Renal cortical epithelial cell (primary cell): ENCODE data around the gene TMEM107. TPM values are rescaled to one million over a fixed set of nuclear protein-coding genes. Genes with fewer than 3 reads are reported as not detected.
"Not testable (repeated sequence)": the region's sequence is repeated elsewhere in the genome, so short reads cannot be mapped to it uniquely, and the experiment has no call there.

Experiments
- DNase-seq: peaks from one replicate; pipeline ENCODE4 v3.0.0-alpha.2; 2011; ENCODE audit warnings: low read depth
- total RNA-seq: library from RNA; depleted of rRNA; stranded (reverse); fragments of >200 nt; gene quantifications from 2 replicates; pipeline ENCODE4 v1.2.3, GENCODE V29; 2014

The TMEM107 gene
- total RNA-seq, 1 donor from 2014 or later = 24.0 TPM

GRCh38 chr17:8189711-8190477 lies 13.7 kb upstream of the TMEM107 start, which contains the start of gene BORCS6:
Gene BORCS6, minus strand, starts transcription at chr17:8190180. Its CDS starts 40 bp downstream, at chr17:8190140.
- DNase-seq = peak; percentile 97

- DNase-seq = no peak
Measured at GRCh38 chr17:8189041-8189710, 13.0 kb upstream of the TMEM107 start.

- no peak for DNase-seq
Measured at GRCh38 chr17:8188263-8188839, 12.2 kb upstream of the TMEM107 start.

- peak; percentile 97 for DNase-seq
Measured at GRCh38 chr17:8187517-8188262, 11.5 kb upstream of the TMEM107 start.

DNA sequence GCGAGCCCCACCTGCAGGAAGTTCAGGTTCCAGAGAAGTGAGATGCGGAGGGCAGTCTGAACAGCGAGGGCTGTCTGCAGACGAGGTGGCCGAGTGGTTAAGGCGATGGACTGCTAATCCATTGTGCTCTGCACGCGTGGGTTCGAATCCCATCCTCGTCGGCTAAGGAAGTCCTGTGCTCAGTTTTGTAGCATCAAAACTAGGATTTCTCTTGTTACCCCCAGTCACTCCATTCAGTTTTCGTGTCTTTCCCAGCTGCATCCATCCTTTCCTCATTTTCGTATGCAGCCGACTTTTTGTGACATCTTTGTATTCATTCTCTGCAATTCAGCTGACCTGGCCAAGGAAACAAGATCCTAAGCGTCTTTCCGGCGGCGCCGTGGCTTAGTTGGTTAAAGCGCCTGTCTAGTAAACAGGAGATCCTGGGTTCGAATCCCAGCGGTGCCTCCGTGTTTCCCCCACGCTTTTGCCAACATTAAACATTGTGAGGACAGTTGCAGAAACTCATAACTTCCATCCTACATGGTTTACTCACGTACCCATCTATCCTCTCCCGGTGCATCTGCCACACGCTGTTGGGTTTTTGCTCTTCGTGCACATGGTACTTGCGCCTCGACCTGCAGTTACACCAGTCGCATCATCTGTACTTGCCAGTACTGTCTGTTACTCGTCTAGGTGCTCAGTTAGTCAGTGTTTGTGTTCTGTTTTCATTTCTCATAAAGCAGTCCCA lies 10.8 kb upstream of the TMEM107 start:
- DNase-seq = peak; percentile 90

DNA sequence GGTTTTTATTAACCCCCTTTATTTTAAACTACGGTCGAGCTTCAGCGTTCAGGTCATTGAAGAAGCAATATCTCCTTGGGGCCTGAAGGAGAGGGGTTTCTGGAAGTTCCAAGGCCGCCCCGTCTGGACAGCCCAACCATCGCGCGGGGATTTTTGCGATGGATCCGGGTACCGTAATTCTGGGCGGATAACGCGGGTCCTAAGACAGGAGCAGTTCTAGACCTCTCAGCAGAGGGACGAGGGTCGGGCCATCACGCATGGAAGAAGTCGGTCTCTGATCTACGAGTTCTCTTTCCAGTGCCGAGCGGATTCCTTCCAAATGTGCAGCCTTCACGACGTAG lies 10.2 kb upstream of the TMEM107 start:
- no peak for DNase-seq

DNA sequence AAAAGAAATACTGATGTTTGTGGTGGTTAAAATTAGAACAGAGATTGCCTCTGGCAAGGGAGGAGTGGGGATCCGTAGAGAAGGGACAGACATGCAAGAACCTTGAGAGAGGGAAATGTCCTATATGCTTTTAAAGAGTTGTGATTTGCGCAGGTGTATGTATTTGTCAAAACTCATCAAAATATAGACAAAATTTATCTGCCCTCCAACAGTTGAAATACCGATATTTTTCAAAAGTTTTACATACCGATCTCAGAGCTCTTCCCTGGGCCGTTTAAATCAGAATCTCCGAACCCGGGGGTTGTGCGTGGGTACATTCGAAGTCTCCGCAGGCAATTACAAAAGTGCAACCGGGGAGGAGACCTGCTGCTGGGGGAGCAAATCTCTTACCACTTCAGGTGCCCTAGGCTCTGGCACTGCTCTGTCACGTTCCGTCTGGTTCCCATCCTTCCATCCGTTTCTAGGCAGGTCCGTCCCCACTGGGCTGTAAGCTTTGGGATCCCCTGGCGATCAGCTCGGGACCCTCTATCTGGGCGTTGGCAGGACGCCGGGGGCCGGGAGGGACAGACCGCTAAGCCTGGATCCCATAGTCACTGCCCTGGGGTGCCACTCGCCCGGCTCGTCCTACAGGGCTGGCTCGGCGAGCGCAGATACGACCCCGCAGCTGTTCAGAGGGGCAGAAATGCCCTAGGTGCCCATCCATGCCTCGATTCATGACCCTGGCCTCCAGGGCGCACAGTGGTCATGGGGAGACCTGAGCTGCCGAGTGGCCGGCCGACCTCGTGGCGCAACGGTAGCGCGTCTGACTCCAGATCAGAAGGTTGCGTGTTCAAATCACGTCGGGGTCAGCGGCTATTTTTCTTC lies 9.6 kb upstream of the TMEM107 start:
- no peak for DNase-seq

DNA sequence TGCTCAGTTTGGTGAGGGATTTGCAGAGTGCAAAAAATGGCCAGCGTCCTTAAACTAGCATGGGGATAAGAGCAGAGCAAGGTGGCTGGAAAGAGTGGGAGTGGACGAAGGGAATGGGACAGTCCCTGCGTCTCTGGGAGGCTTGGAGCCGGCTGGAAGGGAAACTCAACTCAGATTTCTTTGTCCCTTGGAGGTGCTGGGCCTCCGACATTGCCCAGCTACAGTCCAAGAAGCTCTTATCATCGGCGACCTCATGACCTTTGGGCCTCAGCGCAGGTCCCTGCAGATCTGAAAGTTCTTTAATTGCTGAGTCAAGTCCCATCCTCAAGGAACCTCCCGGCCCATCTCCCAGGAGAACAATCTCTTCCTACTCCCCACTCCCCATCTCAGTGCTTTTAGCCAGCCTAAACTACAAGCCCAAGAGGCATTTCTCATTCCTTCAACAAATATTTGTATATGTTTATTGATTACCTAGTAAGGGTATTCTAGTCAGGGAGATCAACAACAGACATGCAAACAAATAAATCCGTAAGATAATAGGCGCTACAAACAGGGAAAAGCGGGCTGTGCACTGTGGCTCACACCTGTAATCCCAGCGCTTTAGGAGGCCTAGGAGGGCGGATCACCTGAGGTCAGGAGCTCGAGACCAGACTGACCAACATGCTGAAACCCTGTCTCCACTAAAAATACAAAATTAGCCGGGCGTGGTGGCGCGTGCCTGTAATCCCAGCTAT lies 985 bp upstream of the TMEM107 start:
- DNase-seq = no peak

DNA sequence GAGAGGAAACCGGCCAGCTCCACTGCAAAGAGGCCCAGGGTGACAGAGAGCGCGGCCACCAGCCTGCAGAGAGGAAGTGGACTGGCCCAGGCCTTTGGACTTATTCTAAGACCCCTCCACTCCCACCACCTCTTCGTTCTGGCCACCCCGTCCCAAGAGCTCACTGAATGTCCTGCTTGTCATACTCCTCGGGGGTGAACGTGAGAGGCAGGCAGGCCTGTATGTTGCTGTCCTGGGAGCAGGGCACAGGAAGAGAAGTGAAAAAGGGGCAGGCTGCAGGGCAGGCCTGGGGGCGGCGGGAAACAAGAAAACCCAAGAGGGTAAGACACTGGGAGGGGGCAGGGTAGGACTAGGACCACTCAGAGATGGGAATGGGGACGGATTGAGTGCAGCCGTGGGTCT lies 384 bp downstream of the TMEM107 start:
- no peak for DNase-seq

DNA sequence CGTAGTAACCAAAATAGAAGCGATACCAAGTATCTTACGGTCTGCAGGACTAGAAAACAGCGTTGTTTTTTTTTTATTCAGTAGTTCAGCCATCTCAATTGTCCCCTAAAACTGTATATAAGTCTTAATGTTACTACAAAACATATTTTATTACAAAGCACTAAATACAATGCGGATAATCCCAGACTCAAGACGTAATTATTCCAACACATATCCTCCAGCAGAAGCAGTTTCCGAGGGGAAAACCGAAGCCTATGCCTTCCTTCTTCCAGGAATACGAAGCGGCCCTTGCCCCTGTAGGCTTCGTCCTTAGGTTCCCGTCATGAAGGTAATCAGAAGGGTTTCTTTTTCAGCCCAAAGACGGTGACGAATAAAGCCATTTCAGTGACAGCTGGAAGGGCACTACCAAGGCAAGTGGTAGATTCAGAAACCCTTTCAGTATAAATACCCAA lies 2.3 kb downstream of the TMEM107 start:
- no peak for DNase-seq

DNA sequence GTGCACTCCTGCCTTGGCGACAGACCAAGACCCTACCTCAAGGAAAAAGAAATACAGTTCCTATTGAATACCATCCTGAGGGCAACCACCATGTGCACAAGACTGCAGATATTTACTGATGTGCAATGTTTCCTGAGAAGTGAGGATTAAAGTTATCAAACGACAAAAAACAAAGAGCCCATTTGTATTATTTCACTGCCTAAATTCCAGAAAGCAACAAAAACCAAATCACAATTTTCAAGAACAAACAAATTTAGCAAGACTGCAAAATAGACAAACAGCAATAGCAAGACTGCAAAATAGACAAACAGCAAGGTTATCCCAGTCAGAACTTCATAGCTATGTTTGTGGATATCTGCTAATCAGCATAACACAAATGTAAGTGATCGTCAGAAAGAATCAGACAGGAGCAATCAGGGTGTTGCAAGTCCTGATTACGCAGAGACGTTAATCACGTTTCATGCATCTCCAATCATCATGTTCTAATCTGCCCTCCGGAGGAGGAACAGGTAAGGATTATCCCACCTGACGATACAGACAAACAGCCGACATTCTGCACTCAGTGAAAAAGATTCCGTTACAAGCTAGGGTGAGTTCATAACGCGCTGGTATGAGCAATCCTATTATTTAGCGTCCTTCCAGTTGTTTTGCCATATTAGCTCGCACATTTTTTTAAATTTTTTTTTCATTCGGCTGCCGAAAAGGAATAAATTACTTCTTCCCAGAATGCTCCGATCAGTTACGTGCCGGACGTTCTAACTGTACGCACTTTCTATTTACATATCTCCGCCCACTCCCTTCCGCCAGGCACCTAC lies 2.9 kb downstream of the TMEM107 start:
- DNase-seq = peak; percentile 99

DNA sequence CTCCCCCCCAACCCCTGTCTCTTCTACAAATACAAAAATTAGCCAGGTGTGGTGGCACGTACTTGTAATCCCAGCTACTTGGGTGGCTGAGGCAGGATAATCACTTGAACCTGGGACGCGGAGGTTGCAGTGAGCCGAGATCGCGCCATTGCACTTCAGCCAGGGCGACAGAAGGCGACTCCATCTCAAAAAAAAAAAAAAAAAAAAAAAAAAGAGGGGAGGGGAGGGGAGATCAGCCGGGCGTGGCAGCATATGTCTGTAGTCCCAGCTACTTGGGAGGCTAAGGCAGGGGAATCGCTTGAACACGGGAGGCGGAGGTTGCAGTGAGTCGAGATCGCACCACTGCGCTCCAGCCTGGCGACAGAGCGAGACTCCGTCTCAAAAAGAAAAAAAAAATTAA lies 6.0 kb downstream of the TMEM107 start:
- DNase-seq = not testable (repeated sequence)

DNA sequence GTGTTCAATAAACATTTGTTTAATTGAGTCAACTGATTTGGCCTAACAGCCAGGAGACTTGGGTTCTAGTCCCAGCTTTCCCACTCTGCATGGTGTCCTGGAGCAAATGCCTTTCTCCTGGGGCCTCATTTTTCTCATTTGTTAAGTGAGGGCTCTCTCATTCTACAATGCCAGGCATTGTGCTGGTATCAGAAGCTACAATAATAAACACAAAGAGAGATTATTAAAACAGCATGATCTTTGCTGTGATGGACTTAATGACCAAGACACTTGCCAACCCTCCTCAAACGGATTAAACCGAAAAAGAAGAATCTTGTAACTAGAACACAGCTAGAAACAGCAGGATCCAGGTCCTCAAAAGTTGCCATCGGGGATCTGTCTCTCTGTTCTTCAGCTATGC lies 8.7 kb downstream of the TMEM107 start:
- no peak for DNase-seq

DNA sequence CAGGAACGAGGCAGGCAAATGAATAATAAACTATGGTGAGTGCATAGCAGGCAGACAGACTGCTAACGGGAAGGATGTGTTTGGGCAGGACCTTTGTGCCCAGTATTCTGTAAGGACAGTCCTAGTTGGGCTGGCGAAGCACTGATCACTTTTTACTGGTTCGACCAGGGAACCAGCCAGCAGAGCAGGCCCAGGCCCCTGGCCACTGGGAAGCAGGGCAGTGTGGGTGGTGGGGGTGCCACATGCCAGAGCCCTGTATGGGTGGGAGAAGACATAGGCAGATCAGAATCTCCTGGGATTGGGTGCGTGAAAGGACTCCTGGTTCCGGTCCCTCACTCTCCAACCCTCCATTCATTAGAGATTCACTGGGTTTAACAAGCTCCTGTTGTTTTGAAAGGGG lies 9.4 kb downstream of the TMEM107 start:
- no peak for DNase-seq

DNA sequence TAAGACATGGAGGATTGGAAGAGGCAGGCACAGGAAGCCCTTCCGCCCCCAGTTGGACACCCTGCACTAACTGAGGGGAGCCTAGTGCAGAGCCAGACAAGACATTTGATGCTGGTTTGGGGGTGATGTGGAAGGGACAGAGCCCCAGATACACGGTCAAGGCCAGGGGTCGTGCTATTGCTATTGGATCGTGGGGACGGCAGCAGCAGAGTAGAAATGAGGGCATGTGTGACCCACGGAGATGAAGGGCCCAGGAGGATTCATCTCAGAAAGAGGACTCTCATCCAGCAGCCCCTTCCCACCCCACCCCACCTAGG lies 11.4 kb downstream of the TMEM107 start:
- DNase-seq = no peak

DNA sequence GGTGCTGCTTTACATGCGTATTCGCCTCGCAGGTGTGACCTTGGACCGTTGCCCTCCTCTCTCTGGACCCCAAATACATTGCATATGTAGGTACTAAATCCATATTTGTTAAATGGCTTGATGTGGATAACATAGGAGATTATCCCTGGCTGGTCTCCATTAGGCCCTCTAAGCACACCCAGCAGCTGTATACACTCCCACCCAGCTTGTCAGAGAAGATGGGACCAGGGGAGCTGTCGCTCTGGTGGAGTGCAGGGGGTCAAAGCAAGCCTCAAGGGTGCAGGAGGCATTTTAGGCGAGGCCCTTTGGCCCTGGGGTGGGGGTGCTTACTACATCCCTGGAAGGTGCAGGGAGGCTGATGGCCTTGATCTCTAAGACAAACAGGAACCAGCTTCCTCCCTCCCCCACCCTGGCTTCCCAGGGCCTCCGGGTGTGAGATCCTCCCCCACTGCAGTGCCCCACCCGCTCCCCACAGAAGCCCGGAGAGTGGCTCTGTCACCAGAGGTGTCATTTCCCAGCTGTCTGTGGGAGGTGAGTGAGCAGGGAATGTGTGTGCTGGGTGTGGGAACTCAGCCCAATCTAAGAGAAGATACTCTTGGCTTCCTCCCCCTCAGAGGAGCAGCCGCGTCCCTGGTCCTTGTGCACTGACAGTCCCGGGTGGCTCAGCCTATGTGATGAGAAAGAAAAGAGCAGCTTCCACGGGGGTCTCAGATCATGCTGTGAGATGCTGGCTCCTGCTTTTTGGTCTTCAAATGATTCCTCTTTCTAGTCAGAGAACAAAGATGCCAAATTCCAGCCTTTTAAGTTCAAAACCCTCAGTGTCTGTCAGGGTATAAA lies 12.0 kb downstream of the TMEM107 start:
- DNase-seq = peak; percentile 36

DNA sequence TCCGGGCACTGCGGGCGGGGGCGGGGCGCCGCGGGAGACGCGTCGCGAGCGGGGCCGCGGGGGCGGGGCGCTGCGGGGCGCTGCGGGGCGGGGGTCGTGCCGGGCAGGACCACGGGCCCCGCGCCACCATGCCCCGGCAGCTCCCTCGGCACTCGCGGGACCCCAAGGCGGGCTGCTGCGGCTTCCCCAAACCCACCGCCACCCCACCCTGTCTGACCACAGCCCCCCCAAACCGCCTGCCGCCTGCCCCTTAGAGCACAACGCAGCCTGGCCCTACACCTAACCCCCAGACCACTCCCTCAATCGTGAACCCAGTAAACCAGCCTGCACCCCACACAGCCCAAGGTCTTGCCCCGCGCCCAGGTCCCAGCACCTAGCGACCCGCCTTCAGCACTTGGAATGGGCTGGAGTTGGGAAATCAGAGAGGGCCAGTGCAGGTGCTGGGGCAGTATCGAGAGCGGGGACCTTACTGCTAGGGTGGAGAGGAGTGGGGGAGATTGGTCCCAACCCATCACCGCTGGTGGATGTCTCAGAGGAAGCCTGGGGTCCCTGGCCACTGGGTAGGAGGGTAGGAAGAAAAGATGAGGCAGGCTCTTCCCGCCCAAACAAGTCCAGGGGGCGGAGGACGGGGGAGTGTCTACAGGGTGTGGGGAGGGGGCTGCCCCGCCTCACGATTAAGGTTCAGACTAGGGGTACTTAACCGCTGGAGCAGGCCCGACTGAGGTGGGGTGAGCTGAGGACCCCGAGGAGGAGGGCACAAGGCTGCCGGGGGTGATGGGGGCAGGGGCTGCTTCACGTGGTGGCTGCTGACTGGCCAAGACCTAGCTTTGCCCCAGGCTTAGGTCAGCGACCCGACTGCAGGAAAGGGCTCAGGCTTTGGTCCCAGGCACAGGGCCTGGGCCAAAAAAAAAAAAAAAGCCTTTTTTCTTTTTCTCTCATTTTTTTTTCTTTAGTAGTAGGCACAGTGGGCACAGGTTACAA lies 12.9 kb downstream of the TMEM107 start:
- DNase-seq = no peak
